GM12878 (cell line): ENCODE data around the gene CHAC2. TPM values are rescaled to one million over a fixed set of nuclear protein-coding genes. Genes with fewer than 3 reads are reported as not detected.

Experiments used
- ATAC-seq: fragments of 200-7000 bp; cut with Tn5 transposase; 3 replicates; pipeline ENCODE4 v1.9.1; 2020; ENCODE audit warnings: mild to moderate bottlenecking, moderate library complexity
- BruUV-seq: library from RNA; stranded (reverse); fragments of 400-500 nt; replicated peaks from 2 replicates; lab custom pipeline; 2021; lab: Mats Ljungman, UMichigan
- CTCF ChIA-PET: fragments of 300-600 bp; sonication (Branson Sonifier 250); formaldehyde crosslinking; extraction: SDS; loops from one replicate; lab custom pipeline; 2021; ENCODE audit warnings: inconsistent platforms; lab: Yijun Ruan, JAX
- POLR2A ChIA-PET: fragments of 350-600 bp; formaldehyde crosslinking; extraction: SDS; loops from one replicate; lab custom pipeline; 2021; ENCODE audit warnings: inconsistent platforms; lab: Charles Lee
- RAD21 ChIA-PET: fragments of 300-600 bp; sonication (Branson Sonifier 250); formaldehyde crosslinking; loops from one replicate; lab custom pipeline; 2023; ENCODE audit warnings: antibody characterized with exemption; ENCODE audit not compliant: unreplicated experiment; lab: Charles Lee
- SMC1A ChIA-PET: fragments of 300-600 bp; sonication (Branson Sonifier 250); formaldehyde crosslinking; loops from one replicate; lab custom pipeline; 2023; ENCODE audit not compliant: unreplicated experiment, uncharacterized antibody; lab: Charles Lee
- DNase-seq: peaks from one replicate; pipeline ENCODE4 v3.0.0-alpha.2; 2011; ENCODE audit warnings: low read depth, low spot score
- FAIRE-seq: peaks from 3 replicates; lab custom pipeline; 2011; peaks lifted over from hg19 to GRCh38; lab: Jason Lieb, UNC
- H2AFZ ChIP-seq: 2 replicates; pipeline ENCODE4 v1.6.0; 2011; ENCODE audit warnings: low read depth, low read length, control low read depth; ENCODE audit not compliant: control insufficient read depth
- H3K27ac ChIP-seq: 2 replicates; pipeline ENCODE4 v1.5.1; 2011; ENCODE audit warnings: control low read depth; ENCODE audit not compliant: control insufficient read depth, insufficient read depth
- H3K27me3 ChIP-seq, 2 experiments: replicated peaks in 1 of 2; 2 replicates each; pipeline versions ENCODE4 v1.6.0 to v1.6.1; 2011; ENCODE audit warnings: low read length in 1 of 2; ENCODE audit not compliant: control insufficient read depth in 2 of 2, insufficient read depth in 2 of 2
- H3K36me3 ChIP-seq, 2 experiments: 2 replicates each; pipeline ENCODE4 v1.5.1; 2011; ENCODE audit warnings: low read length in 1 of 2; ENCODE audit not compliant: control insufficient read depth in 2 of 2, insufficient read depth in 2 of 2
- H3K4me1 ChIP-seq: 2 replicates; pipeline ENCODE4 v1.6.1; 2011; ENCODE audit warnings: mild to moderate bottlenecking, low read length, moderate library complexity, mixed read lengths; ENCODE audit not compliant: control insufficient read depth, insufficient read depth
- H3K4me2 ChIP-seq: 2 replicates; pipeline ENCODE4 v1.6.0; 2011; ENCODE audit warnings: control low read depth; ENCODE audit not compliant: control insufficient read depth, insufficient read depth
- H3K4me3 ChIP-seq: fragments of 200-600 bp; sonication (generic); 2 replicates; pipeline ENCODE4 v1.5.1; 2016
- H3K79me2 ChIP-seq: 2 replicates; pipeline ENCODE4 v1.6.0; 2011; ENCODE audit warnings: low read length; ENCODE audit not compliant: control insufficient read depth, insufficient read depth
- H3K9ac ChIP-seq: 2 replicates; pipeline ENCODE4 v1.8.0; 2011; ENCODE audit warnings: low read length, control low read depth, mixed read lengths; ENCODE audit not compliant: control insufficient read depth, insufficient read depth
- H3K9me3 ChIP-seq: replicated peaks from 3 replicates; pipeline ENCODE4 v1.5.1; 2011; ENCODE audit warnings: mild to moderate bottlenecking, low read length; ENCODE audit not compliant: control insufficient read depth, insufficient read depth
- H4K20me1 ChIP-seq: 2 replicates; pipeline ENCODE4 v1.6.0; 2011; ENCODE audit not compliant: control insufficient read depth, insufficient read depth
- GATAD2B ChIP-seq: fragments of 450-650 bp; conservative IDR thresholded peaks from 2 replicates; pipeline ENCODE4 v1.6.1; 2017; ENCODE audit warnings: low read depth, mild to moderate bottlenecking, moderate library complexity
- HDAC2 ChIP-seq: fragments of 200-600 bp; sonication (generic); IDR thresholded peaks from 2 replicates; pipeline ENCODE4 v1.6.1; 2017
- NFYB ChIP-seq: IDR thresholded peaks from 2 replicates; pipeline ENCODE4 v1.6.1; 2011; ENCODE audit warnings: low read depth, mild to moderate bottlenecking, low read length, improper control_type of control experiment, moderate library complexity; ENCODE audit not compliant: insufficient read depth
- PML ChIP-seq: IDR thresholded peaks from 2 replicates; pipeline ENCODE4 v1.6.1; 2012; ENCODE audit warnings: low read length, inconsistent platforms
- SIX5 ChIP-seq: IDR thresholded peaks from 2 replicates; pipeline ENCODE4 v1.6.1; 2011; ENCODE audit warnings: mild to moderate bottlenecking, low read depth, low read length, moderate library complexity; ENCODE audit not compliant: severe bottlenecking
- SREBF2 ChIP-seq: IDR thresholded peaks from 2 replicates; pipeline ENCODE4 v1.6.1; 2012; ENCODE audit warnings: mild to moderate bottlenecking, low read length
- STAT3 ChIP-seq: IDR thresholded peaks from 2 replicates; pipeline ENCODE4 v1.6.1; 2011; ENCODE audit warnings: low read depth, low read length, improper control_type of control experiment
- SUPT20H ChIP-seq: IDR thresholded peaks from 2 replicates; pipeline ENCODE4 v1.6.1; 2011; ENCODE audit warnings: low read depth, mild to moderate bottlenecking, low read length, moderate library complexity, borderline replicate concordance; ENCODE audit not compliant: control insufficient read depth
- TAF1 ChIP-seq: IDR thresholded peaks from 2 replicates; pipeline ENCODE4 v1.6.1; 2011; ENCODE audit warnings: mild to moderate bottlenecking, low read depth, low read length, borderline replicate concordance
- WGBS: methylation state at CpG from one replicate; pipeline ENCODE4 v1.1.6; 2016; ENCODE audit warnings: low lambda C conversion rate; ENCODE audit not compliant: insufficient replicate concordance, insufficient coverage; ENCODE audit errors: missing lambda C conversion rate; 5-methylcytosine and 5-hydroxymethylcytosine counted together
- in situ Hi-C: fragments of 300-500 bp; cut with MboI; formaldehyde crosslinking; loops from 9 replicates; pipeline ENCODE4 v1.14.3; 2018; ENCODE audit warnings: mixed read lengths
- intact Hi-C: fragments of 100-400 bp; cut with micrococcal nuclease; formaldehyde crosslinking; loops from one replicate; pipeline ENCODE4 v1.14.2; 2022; ENCODE audit not compliant: unreplicated experiment
- polyA plus RNA-seq, 11 experiments: library from polyadenylated mRNA; depleted of rRNA in 4 of 11; unstranded in 6 of 11; stranded (reverse) in 5 of 11; fragments of >200 nt; fragmentation: Nextera tagmentation in 4 of 11; fragmentation: Illumina TruSeq in 1 of 11; extraction: Ambion mirVana in 4 of 11; extraction: Trizol in 1 of 11; gene quantifications; 1 replicate in 1 of 11; 2 replicates in 10 of 11; pipeline versions ENCODE4 v1.2.1 to v1.2.3, GENCODE V29; 2011 to 2016; ENCODE audit warnings: inconsistent platforms in 2 of 11, missing spikeins in 2 of 11, low read depth in 1 of 11
- total RNA-seq, 4 experiments: library from RNA; depleted of rRNA in 3 of 4; stranded (reverse); fragments of >200 nt in 3 of 4; fragmentation: Illumina TruSeq in 1 of 4; extraction: Trizol in 1 of 4; gene quantifications; 2 replicates each; pipeline versions ENCODE4 v1.2.1 to v1.2.3, GENCODE V29; 2013 to 2021
- TF ChIP-seq, protein P1 (sequence below): fragments of 450-650 bp; IDR thresholded peaks from 2 replicates; pipeline ENCODE4 v1.6.1; 2017; ENCODE audit warnings: mild to moderate bottlenecking, low read depth, inconsistent platforms; ENCODE audit not compliant: poor library complexity, severe bottlenecking
- TF ChIP-seq, protein P2 (sequence below): IDR thresholded peaks from 2 replicates; pipeline ENCODE4 v1.6.1; 2012; ENCODE audit warnings: low read depth, low read length, improper control_type of control experiment
- TF ChIP-seq, protein P3 (sequence below): fragments of 450-650 bp; formaldehyde crosslinking; IDR thresholded peaks from 2 replicates; pipeline ENCODE4 v1.4.0; 2022; ENCODE audit warnings: mild to moderate bottlenecking, moderate library complexity

Gene CHAC2
- total and polyA plus RNA-seq, 10 of the 15 experiments (the other 5 are each of a cell fraction or from before 2014, with no cell fraction given): 11.0 to 67.6 (median 25.0) TPM

DNA sequence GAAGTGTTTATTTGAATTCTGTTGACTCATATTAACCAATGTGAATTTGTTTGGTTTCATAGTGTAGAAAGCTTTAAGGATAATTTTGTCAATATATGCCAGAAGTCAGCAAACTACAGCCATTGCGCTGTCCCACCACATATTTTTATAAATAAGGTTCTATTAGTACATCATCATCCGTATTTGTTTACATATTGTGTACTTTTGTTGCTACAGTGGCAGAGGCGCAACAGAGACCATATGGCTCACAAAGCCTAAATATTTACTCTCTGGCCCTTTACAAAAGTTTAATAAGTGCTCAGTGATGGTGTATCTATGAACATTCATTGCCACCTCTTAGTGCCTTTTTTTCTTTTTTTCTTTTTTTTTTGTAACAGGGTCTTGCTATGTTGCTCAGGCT, 25.7 kb downstream of the CHAC2 start (continued):
- no peak for TF ChIP-seq SIX5
- TF ChIP-seq PML: no peak
- TF ChIP-seq HDAC2: no peak
- TF ChIP-seq STAT3: no peak

DNA sequence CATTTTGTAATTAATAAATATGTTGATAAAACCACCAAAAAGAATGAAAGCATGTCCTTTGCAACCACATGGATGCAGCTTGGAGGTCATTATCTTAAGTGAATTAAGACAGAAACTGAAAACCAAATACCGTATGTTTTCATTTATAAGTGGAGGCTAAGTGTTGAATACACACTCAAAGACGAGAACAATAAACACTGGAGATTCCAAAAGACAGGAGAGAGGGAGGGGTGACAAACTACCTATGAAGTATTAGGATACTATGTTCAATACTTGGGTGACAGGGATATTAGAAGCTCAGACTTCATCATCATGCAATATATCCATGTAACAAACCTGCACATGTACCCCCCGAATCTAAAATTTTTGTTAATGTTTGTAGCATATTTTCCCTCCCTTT, 26.2 kb downstream of the CHAC2 start:
- 98% methylated on average over 3 of the region's 3 CpGs for WGBS
- no peak overlapping the region for H3K4me2 ChIP-seq
- H3K79me2 ChIP-seq: peaks cover 22% of the 10 kb centered on the region
- H3K9ac ChIP-seq: no peak overlapping the region
- in situ Hi-C loops (no loop called here), intact Hi-C loops (no loop called here)
- ChIA-PET POLR2A (no interaction called here), CTCF (no interaction called here), RAD21 (no interaction called here), SMC1A (no interaction called here)
- H3K27me3 ChIP-seq: no peaks in the 10 kb centered on the region
- H2AFZ ChIP-seq: no peak overlapping the region
- no peak overlapping the region for H3K4me3 ChIP-seq
- H4K20me1 ChIP-seq: no peaks in the 10 kb centered on the region
- H3K27ac ChIP-seq: no peak overlapping the region
- TF ChIP-seq NFYB: no peak
- TF ChIP-seq TAF1: no peak
- TF ChIP-seq, protein P1, sequence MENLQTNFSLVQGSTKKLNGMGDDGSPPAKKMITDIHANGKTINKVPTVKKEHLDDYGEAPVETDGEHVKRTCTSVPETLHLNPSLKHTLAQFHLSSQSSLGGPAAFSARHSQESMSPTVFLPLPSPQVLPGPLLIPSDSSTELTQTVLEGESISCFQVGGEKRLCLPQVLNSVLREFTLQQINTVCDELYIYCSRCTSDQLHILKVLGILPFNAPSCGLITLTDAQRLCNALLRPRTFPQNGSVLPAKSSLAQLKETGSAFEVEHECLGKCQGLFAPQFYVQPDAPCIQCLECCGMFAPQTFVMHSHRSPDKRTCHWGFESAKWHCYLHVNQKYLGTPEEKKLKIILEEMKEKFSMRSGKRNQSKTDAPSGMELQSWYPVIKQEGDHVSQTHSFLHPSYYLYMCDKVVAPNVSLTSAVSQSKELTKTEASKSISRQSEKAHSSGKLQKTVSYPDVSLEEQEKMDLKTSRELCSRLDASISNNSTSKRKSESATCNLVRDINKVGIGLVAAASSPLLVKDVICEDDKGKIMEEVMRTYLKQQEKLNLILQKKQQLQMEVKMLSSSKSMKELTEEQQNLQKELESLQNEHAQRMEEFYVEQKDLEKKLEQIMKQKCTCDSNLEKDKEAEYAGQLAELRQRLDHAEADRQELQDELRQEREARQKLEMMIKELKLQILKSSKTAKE: no peak
- TF ChIP-seq, protein P2, sequence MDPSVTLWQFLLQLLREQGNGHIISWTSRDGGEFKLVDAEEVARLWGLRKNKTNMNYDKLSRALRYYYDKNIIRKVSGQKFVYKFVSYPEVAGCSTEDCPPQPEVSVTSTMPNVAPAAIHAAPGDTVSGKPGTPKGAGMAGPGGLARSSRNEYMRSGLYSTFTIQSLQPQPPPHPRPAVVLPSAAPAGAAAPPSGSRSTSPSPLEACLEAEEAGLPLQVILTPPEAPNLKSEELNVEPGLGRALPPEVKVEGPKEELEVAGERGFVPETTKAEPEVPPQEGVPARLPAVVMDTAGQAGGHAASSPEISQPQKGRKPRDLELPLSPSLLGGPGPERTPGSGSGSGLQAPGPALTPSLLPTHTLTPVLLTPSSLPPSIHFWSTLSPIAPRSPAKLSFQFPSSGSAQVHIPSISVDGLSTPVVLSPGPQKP: no peak
- TF ChIP-seq STAT3: no peak
- no peak for TF ChIP-seq SUPT20H
- no peak for TF ChIP-seq GATAD2B
- TF ChIP-seq SREBF2: no peak
- TF ChIP-seq, protein P3, sequence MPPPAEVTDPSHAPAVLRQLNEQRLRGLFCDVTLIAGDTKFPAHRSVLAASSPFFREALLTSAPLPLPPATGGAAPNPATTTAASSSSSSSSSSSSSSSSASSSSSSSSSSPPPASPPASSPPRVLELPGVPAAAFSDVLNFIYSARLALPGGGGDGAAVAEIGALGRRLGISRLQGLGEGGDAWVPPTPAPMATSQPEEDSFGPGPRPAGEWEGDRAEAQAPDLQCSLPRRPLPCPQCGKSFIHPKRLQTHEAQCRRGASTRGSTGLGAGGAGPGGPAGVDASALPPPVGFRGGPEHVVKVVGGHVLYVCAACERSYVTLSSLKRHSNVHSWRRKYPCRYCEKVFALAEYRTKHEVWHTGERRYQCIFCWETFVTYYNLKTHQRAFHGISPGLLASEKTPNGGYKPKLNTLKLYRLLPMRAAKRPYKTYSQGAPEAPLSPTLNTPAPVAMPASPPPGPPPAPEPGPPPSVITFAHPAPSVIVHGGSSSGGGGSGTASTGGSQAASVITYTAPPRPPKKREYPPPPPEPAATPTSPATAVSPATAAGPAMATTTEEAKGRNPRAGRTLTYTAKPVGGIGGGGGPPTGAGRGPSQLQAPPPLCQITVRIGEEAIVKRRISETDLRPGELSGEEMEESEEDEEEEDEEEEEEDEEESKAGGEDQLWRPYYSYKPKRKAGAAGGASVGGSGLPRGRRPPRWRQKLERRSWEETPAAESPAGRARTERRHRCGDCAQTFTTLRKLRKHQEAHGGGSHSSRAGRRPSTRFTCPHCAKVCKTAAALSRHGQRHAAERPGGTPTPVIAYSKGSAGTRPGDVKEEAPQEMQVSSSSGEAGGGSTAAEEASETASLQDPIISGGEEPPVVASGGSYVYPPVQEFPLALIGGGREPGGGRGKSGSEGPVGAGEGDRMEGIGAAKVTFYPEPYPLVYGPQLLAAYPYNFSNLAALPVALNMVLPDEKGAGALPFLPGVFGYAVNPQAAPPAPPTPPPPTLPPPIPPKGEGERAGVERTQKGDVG (CRISPR knock-in tag): no peak
- FAIRE-seq (no peak), DNase-seq (no peak), ATAC-seq (no peak)
- H3K4me1 ChIP-seq: no peaks in the 10 kb centered on the region
- BruUV-seq: no TSS peak
- peaks cover 0 to 3% of the 10 kb centered on the region in 2 experiments; a peak in 2 of 4 replicates for H3K36me3 ChIP-seq
- H3K9me3 ChIP-seq: no peaks in the 10 kb centered on the region
